GM18867 (cell line): ENCODE measurements around the gene RESP18.
"Not testable (repeated sequence)": the region's sequence is repeated elsewhere in the genome, so short reads cannot be mapped to it uniquely, and the experiment has no call there.

Experiments used
- ATAC-seq: cut with Tn5 transposase; IDR thresholded peaks from one replicate; pipeline ENCODE4 v1.9.1; 2021; ENCODE audit warnings: mild to moderate bottlenecking, moderate library complexity; ENCODE audit not compliant: unreplicated experiment

The RESP18 gene

DNA sequence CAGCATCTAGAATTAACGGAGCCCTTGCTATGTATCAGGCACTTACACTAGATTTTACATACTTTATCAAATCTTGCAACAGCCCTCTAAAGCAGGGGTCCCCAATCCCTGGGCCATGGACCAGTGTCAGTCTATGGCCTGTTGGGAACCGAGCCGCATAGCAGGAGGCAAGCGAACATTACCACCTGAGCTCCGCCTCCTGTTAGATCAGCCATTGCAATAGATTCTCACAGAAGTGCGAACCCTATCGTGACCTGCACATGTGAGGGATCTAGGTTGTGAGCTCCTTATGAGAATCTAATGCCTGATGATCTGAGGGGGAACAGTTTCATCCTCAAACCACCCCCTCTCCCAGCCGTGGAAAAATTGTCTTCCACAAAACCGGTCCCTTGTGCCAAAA is 39.9 kb downstream of the RESP18 start:
- no peak for ATAC-seq

DNA sequence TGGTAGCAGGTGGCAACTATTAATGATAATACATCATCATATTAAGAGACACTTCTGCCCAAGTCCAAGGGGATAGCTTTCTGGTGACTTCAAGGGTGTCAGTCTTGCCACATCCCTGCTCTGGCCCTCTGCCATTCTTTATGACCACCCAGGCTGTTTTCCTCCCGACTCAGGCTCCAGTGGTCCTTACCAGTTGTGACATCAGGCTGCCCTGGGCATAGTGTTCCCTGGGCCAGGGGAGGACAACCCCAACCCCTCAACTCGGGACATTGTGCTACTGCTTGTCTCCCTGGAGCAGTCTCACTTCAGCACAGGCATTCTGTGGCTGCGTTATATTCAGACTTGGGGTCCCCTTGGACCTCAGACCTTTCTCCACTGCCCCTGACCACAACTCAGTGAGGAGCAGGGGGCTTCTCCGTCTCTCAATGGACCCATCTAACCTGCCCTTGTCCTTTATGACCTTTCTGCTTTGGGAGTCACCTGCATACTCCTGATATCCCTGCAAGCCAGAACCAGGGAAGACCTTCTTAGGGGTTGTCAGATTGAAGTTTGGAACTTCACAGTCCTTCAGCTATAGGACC is 40.5 kb downstream of the RESP18 start:
- no peak for ATAC-seq

DNA sequence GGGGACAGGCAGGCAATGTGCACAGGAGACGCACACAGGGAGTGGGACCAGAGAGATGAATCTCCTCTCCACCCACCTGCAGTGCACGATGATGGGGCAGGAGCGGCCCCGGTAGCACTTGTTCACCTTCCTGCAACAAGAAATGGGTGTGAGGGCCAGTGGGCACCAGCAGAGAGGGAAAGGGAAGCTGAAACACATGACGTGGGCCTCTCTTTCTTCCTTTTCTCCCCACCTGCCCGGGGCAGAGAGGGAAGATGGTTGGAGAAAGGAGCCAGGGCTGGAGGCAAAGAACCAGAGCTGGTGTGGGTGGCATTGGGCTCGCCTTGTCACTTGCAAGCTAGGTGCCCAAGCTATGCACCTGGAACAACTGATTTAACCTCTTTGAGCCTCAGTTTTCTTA is 41.1 kb downstream of the RESP18 start:
- ATAC-seq: no peak

- no peak for ATAC-seq
These were observed 42.0 kb downstream of the RESP18 start for GRCh38 chr2:219290381-219291171.

DNA sequence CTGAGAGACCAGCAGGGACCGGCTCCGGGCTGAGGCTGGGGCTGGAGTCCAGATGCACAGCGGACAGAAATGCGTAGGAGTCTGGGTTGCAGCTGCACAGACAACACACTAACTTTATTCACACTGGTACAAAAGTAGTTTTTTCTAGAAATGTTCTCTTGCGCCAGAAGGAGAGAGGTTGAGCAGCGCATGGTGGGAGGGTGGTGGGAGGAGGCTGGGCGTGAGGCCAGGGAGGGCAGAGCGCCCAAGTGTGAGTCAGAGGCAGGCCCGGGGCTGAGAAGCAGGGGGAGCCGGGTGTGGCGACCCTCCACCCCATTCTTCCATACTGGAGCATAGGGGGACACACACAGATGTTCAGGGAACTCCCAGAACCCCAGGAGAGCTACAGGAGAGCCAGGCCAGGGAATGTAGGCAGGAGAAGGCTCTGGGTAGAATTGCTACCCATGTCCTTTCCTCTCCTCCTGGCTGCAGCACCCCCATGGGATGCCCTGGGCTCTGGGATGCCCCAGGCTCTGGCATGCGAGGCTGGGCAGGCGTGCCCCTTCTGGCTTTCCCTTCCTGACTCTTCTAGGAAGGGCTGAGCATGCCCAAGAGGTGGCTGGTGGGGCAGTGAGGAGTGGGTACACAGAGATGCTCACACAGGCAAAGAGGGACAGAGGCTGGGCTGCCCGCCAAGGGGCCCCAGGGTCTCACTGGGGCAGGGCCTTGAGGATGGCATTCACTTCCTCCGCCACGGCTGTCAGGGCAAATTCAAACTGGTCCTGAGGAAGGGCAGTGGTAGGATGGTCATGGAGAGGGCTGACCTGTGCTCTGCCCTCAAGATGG is 42.8 kb downstream of the RESP18 start:
- no peak for ATAC-seq

DNA sequence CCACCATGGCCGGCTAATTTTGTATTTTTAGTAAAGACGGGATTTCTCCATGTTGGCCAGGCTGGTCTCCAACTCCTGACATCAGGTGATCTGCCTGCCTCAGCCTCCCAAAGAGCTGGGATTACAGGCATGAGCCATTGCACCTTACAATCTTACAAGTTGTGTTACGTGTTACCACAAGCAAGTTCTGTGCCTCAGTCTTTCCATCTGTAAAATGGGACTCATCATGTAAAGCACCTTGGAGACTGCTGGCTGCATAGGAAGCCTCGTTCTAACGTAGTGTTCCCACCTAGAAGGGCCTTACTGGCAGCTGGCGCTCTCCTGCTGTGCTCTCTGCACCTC is 43.4 kb downstream of the RESP18 start:
- ATAC-seq: no peak

GRCh38 chr2:219287580-219288265 is 44.8 kb downstream of the RESP18 start:
- ATAC-seq: no peak

DNA sequence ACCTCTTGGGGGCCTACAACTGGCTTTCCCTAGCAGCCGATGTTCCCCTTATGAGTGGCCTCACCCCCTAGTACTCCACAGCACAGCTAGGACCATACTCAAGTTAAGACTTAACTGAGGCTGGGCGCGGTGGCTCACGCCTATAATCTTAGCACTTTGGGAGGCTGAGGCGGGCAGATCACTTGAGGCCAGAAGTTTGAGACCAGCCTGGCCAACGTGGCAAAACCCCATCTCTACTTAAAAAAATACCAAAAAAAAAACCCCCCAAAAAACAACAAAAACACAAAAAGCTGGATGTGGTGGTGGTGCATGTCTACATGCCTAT is 45.5 kb downstream of the RESP18 start:
- not testable (repeated sequence) for ATAC-seq

DNA sequence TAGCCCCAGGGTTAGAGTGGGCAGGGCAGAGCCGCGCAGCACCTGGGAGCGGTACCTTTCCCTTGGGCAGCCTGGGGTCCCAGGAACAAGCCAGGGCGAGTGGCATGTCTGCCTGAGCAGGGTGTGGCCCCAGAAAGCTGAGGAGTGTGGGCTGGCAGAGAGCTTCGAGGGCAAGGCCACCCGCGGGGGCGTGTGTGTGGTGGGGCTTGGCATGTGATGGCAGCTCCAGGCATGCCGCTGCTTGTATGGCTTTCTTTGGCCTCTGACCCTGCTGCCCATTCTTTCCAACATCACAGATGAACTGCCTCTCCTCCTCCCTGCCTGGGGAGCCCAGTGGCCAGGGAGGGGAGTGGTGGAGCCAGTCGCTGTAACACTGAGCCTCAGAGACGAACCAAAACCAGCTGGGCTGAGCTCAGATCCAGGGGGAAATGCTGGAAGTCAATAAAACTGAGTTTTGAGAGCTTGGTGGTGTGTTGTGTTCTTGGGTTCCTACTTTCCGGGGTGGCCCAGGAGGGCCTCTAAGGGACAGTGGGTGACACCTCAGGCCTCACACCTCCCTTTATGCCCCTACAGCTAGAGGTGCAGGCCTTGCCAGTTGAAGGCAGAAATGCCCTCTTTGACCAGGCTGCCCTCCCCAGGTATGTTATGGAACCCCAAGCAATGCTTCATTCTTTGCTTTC is 46.0 kb downstream of the RESP18 start:
- no peak for ATAC-seq

DNA sequence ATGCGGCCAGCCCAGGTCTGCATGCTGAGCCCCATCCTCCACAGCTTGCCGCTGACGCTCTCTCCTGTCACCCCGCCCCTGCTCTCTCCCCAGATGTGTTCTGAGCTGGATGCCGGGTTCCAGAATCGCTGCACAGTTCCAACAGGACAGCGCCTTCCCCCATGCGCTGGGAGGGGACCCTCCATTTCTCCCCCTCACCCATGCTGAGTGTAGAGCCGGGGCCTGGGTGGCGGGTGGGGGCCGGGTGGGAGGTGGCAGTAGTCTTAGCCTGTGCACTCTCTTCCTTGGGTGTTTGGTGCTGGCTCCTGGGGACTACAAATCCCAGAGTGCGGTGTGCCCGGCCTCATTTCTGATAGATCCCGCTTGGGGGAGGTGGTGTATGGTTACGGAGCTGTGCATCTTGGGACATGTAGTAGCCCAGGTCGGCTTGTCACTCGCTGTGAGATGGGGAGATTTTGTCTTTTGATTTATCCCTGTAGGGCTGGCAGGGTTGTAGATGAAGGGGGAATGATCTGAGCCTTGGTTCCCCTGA is 46.6 kb downstream of the RESP18 start:
- ATAC-seq: no peak

- ATAC-seq: no peak
These were observed 47.2 kb downstream of the RESP18 start for GRCh38 chr2:219285373-219285735.

DNA sequence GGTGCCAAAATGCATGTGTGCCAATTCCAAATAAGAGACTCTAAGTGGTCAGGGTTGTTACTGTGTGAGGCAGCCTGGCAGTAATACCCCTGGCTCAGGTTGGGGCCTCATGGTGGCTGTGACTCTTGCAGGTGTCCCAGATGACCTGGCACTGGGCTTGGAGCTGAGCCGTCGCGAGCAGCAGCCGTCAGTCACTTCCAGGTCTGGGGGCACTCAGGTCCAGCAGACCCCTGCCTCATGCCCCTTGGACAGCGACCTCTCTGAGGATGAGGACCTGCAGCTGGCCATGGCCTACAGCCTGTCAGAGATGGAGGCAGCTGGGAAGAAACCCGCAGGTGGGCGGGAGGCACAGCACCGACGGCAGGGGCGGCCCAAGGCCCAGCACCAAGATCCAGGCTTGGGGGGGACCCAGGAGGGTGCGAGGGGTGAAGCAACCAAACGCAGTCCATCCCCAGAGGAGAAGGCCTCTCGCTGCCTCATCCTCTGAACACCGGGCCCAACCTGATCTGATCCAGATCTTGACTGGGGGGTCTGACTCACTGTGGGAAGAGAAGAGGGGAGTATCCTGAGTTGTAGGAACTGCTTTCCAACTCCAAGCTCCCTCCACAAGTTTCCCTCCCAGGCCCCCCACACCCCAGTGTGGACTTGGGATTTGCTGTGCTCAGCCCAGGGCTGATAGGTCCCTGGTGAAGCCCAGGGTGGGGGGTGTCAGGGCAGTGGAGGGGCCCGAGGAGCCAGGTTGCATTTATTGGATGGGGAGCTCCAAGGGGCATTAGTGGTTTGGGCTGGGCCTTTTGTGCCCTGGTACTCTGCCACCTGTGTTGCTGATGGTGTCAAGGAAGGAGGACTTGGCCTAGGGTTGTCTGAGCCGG is 47.8 kb downstream of the RESP18 start:
- no peak for ATAC-seq

- no peak for ATAC-seq
These were observed 49.5 kb downstream of the RESP18 start for GRCh38 chr2:219282943-219283581.

GRCh38 chr2:219282375-219282774 is 50.2 kb downstream of the RESP18 start:
- ATAC-seq: no peak

- ATAC-seq: no peak
These were observed 51.0 kb downstream of the RESP18 start for GRCh38 chr2:219281588-219281987.

GRCh38 chr2:219280651-219281050 is 51.9 kb downstream of the RESP18 start:
- ATAC-seq: no peak

- ATAC-seq: no peak
These were observed 52.5 kb downstream of the RESP18 start for GRCh38 chr2:219279916-219280516.

- ATAC-seq: peak; percentile 84
These were observed 53.2 kb downstream of the RESP18 start, which contains the start of gene DNAJB2 for GRCh38 chr2:219279151-219279915. Gene DNAJB2, plus strand, starts transcription at chr2:219279366. Its CDS starts 468 bp downstream, at chr2:219279834.
